Left lung (tissue), 10 donors: Measurements from ENCODE around the gene GAS2L1. TPM values are rescaled to one million over a fixed set of nuclear protein-coding genes. Genes with fewer than 3 reads are reported as not detected.
A peak's percentile ranks its signal among the peaks of the same experiment; 100 is the strongest.

Experiments used
- ATAC-seq: fragments of 200-7000 bp; cut with Tn5 transposase; one replicate; pipeline ENCODE4 v1.9.1; 2020; ENCODE audit warnings: moderate library complexity
- DNase-seq, 4 donors: peaks; one replicate each; pipeline ENCODE4 v3.0.0-alpha.2; 2013 to 2020
- H3K27ac ChIP-seq, 2 donors: fragments of 200-600 bp; sonication (generic) in 1 of 2; one replicate each; pipeline versions ENCODE4 v1.5.0 to v1.8.0; 2020 to 2021
- H3K27me3 ChIP-seq, 2 donors: fragments of 200-600 bp; sonication (generic) in 1 of 2; one replicate each; pipeline versions ENCODE4 v1.5.0 to v1.8.0; 2020 to 2021
- H3K36me3 ChIP-seq, 2 donors: fragments of 200-600 bp; sonication (generic) in 1 of 2; one replicate each; pipeline versions ENCODE4 v1.5.0 to v1.8.0; 2020 to 2021
- H3K4me1 ChIP-seq, 2 donors: fragments of 200-600 bp; one replicate each; pipeline ENCODE4 v1.8.0; 2021
- H3K4me3 ChIP-seq, 2 donors: fragments of 200-600 bp; sonication (generic) in 1 of 2; one replicate each; pipeline versions ENCODE4 v1.5.0 to v1.8.0; 2020 to 2021; ENCODE audit warnings: mild to moderate bottlenecking in 1 of 2
- H3K9me3 ChIP-seq, 2 donors: fragments of 200-600 bp; sonication (generic) in 1 of 2; one replicate each; pipeline versions ENCODE4 v1.5.0 to v1.8.0; 2020 to 2021
- CTCF ChIP-seq, 2 donors: fragments of 200-600 bp; sonication (generic) in 1 of 2; IDR thresholded peaks; one replicate each; pipeline versions ENCODE4 v1.5.0 to v1.8.0; 2021; ENCODE audit warnings: antibody characterized with exemption in 2 of 2
- intact Hi-C, 2 donors: fragments of 100-400 bp; cut with DNase I; formaldehyde crosslinking; loops; one replicate each; pipeline versions ENCODE4 v1.11.2 to v1.14.2; 2022
- polyA plus RNA-seq, 6 donors: library from polyadenylated mRNA; unstranded; fragments of 120-200 nt; gene quantifications; one replicate each; pipeline ENCODE4 v1.2.1, GENCODE V29; 2013; ENCODE audit not compliant: insufficient read length in 6 of 6
- total RNA-seq, 2 donors: library from RNA; stranded (reverse); fragmentation: NEBNext Ultra II Directional; extraction: Animal tissue kit (Norgen Biotek cat#: 25700); gene quantifications; one replicate each; pipeline ENCODE4 v1.2.1, GENCODE V29; 2021
- donor health status: DM: no; HTN: yes; CAD: no.
- donor health status: DM: no; HTN: no; CAD: no.

The GAS2L1 gene
- total and polyA plus RNA-seq, 8 donors = 5.3 to 32.6 (median 9.1) TPM

GRCh38 chr22:29334696-29335344, 28.4 kb downstream of the GAS2L1 start:
- intact Hi-C loops = no loop called here
- DNase-seq (peak in 1 of 4 donors; percentile 49), ATAC-seq (no peak)
- no peaks in the 10 kb centered on the region for H3K27me3 ChIP-seq
- H3K27ac ChIP-seq = no peak overlapping the region
- no peaks in the 10 kb centered on the region for H3K9me3 ChIP-seq
- H3K4me3 ChIP-seq = no peak overlapping the region
- H3K4me1 ChIP-seq = no peaks in the 10 kb centered on the region
- TF ChIP-seq CTCF (IDR thresholded peaks at IDR 0.05) = no peak
- H3K36me3 ChIP-seq = peaks cover 0 to 100% of the 10 kb centered on the region in 2 donors

- intact Hi-C loops = no loop called here
- H3K4me3 ChIP-seq = no peak overlapping the region
- TF ChIP-seq CTCF (IDR thresholded peaks at IDR 0.05) = no peak
- H3K27me3 ChIP-seq = no peaks in the 10 kb centered on the region
- ATAC-seq (no peak), DNase-seq (peak in 1 of 4 donors; percentile 61)
- H3K9me3 ChIP-seq = no peaks in the 10 kb centered on the region
- H3K36me3 ChIP-seq = peaks cover 0 to 100% of the 10 kb centered on the region in 2 donors
- no peak overlapping the region for H3K27ac ChIP-seq
- no peaks in the 10 kb centered on the region for H3K4me1 ChIP-seq
Measured at GRCh38 chr22:29335656-29336055, 29.2 kb downstream of the GAS2L1 start.

GRCh38 chr22:29336751-29337490, 30.5 kb downstream of the GAS2L1 start:
- ATAC-seq (peak; percentile 40), DNase-seq (peak in 1 of 4 donors; percentile 51)
- no peak for TF ChIP-seq CTCF (IDR thresholded peaks at IDR 0.05)
- Histone ChIP-seq H3K4me3 (no peak overlapping the region), H3K36me3 (peaks cover 0 to 100% of the 10 kb centered on the region in 2 donors), H3K27me3 (no peaks in the 10 kb centered on the region), H3K4me1 (no peaks in the 10 kb centered on the region), H3K27ac (no peak overlapping the region), H3K9me3 (no peaks in the 10 kb centered on the region)
- intact Hi-C loops = no loop called here

GRCh38 chr22:29337631-29338284, 31.3 kb downstream of the GAS2L1 start:
- Histone ChIP-seq H3K36me3 (peaks cover 0 to 100% of the 10 kb centered on the region in 2 donors), H3K9me3 (no peaks in the 10 kb centered on the region), H3K4me1 (no peaks in the 10 kb centered on the region), H3K27me3 (no peaks in the 10 kb centered on the region), H3K4me3 (no peak overlapping the region), H3K27ac (no peak overlapping the region)
- intact Hi-C loops = no loop called here
- ATAC-seq (no peak), DNase-seq (peak in 1 of 4 donors; percentile 55)
- no peak for TF ChIP-seq CTCF (IDR thresholded peaks at IDR 0.05)

- intact Hi-C loops = no loop called here
- Histone ChIP-seq H3K9me3 (no peaks in the 10 kb centered on the region), H3K27me3 (no peaks in the 10 kb centered on the region), H3K4me1 (no peaks in the 10 kb centered on the region), H3K4me3 (no peak overlapping the region), H3K36me3 (peaks cover 0 to 100% of the 10 kb centered on the region in 2 donors), H3K27ac (no peak overlapping the region)
- ATAC-seq (no peak), DNase-seq (no peak)
- TF ChIP-seq CTCF (IDR thresholded peaks at IDR 0.05) = no peak
Measured at GRCh38 chr22:29338398-29338797, 31.9 kb downstream of the GAS2L1 start.
